HG03064 (cell line): ENCODE data around the gene FRMD3.

ENCODE experiments used
- ATAC-seq: cut with Tn5 transposase; IDR thresholded peaks from one replicate; pipeline ENCODE4 v1.9.1; 2021; ENCODE audit warnings: low read depth; ENCODE audit not compliant: unreplicated experiment

FRMD3 gene

DNA sequence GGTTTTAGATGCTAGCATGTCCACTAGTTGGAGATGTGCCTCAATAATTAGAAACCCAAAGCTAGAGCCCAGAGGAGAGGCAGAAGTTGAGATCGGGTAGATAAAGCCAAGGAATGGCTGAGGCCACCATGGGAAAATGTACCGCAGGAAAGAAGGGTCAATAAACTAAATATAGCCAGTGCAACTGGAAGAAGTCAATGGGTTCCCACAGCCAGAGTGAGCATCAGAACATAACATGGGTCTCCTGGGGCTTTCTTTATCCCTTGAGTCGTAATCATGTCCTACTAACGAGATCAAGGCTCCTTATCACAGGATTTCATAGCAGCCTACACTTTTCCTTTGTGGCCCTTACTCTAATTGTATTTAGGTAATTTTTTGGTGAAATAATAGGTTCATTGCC lies 61.7 kb downstream of the FRMD3 start:
- ATAC-seq: no peak

DNA sequence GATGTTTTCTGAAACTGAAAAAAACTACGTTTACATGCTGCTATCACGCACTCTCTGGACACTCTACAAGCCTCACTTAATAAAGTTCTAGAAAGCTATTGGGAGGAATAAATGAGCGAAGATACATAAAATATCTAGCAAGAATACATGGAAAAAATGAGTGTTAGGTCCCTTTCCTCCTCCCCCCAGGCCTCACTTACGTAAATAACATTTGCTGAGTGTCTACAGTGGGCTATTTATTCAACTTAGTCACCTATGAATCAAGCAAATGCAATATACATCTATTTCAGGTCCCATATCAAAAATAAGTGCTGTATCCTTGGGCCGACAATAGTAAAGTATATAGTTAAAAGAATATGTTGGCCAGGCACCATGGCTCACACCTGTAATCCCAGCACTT lies 62.5 kb downstream of the FRMD3 start:
- no peak for ATAC-seq

DNA sequence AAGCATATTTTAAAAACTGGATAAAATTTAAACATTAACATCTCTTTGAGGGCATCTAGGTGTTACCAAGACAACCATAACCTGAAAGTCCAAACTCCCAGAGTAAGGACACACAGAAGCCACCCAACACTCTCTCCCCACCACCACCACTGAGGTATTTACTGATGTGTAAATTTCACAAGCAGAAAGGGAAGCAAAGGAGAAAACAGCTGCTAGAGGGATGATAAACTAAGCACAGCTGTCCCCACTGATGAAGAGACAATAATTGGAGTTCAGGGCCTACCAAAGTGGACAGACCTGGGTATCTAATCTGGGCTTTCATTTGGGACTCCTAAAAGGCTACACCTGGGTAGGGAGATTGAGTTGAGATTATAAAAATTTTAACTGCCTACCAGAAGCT lies 63.6 kb downstream of the FRMD3 start:
- ATAC-seq: no peak

DNA sequence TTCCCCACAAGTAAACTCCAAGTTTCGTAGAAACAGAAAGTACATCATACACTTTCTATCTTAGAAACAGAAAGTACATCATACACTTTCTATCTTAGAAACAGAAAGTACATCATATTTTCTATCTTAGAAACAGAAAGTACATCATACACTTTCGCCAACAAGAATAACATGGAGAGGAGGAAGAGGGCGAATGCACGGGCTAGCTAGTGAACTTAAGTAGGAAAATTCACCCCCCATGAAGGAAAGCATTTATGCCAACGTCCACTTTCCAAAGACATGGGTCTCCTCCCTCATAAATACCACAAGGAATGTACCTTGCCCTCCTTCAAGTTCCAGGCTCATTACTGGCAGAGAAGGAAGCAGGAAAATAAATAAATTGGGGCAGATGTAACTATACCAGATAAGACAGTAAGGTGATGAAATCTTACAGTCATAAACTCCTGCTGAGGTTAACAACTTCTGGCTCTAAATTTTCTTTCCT lies 64.7 kb downstream of the FRMD3 start:
- peak; percentile 93 for ATAC-seq

DNA sequence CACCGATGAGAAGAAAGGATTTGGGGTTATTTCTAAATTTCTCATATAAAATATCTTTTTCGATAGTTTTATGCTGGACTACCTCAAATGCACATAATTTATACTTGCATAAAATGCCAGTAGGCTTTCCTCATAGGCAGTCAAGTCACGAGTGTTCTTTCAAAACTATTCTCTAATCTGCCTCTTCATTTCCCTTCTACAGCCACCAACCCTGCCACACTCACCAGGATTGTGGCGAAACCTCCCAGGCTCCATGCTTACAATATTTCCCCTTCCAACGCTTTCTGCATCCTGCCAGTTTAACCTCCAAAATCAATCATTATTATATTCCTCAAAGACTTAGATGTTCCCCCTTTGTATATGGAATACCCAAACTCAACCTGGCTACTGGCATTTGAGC lies 65.4 kb downstream of the FRMD3 start:
- ATAC-seq: no peak

DNA sequence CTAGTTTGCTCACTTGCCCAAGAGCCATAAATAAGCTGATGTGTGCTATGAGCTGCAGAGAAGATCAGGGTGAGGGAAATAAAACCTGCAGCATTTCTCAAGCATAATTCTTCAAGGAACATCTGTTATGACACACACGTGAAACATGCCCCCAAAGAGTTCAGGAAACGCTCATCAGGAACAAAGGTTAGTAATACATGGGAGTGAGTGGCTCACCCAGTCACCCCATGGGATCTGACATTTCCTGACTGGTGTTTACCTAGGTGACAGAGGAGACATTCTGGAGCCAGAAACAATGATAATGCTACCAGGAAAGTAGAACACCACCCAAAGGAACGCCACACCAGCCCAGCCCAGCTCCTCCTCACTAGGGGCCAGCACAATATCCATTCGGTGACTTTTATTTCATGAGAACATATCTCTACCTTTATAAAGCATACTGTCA lies 66.0 kb downstream of the FRMD3 start:
- no peak for ATAC-seq

DNA sequence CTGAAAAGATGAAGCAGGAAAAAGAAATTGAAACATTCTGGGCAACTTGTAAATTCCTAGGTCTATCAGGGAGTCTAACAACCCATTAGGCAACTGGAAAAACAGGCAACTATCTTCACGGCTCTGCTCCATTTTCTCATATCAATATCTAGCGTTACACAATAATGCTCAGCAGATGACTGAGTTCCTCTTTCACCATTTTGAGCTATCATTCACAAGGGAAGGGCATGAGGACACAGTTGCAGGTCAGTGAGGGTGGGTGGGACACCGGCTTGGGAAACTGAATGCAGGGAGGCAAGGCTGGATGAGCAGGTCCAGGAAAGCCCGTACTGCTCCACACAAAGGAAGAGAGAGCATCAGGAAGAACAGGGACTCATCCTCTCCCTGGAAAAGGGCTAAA lies 67.0 kb downstream of the FRMD3 start:
- ATAC-seq: no peak

DNA sequence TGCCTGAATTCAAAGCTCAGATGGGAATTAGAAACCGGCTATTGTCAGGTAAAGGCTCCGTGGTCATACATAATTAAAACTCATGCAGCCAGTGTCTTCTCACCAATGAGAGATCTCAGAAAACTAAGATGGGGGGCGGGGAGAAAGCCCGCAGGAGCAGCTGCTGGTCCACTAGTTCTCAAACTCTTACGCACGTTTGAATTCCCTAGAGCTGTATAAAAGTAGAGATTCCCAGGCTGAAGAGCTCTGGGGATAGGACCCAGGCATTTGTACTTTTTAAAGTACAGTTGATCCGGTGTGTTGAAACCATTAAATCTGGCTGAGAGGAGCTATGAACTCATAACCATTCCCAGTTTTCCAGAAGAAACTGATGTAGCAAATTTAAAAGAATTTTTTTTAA lies 68.5 kb downstream of the FRMD3 start:
- no peak for ATAC-seq

DNA sequence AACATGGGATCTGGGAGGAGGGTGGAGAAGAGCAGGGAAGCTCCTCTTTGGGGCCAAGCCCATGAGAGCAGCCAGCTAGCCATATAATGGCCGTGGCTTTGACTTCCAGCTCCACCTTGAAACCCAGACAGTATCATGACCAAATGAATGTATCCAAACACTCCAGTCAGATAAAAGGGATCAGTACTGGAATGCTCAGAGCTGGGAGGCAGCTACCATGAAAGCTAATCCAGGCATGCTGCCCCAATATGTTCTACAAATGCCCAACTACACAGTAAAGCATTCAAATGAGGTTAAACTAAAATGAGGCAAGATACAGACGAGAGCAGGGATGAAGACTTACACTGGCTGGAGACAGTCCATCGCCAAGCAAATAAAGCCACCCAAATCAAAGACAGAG lies 69.4 kb downstream of the FRMD3 start:
- no peak for ATAC-seq

DNA sequence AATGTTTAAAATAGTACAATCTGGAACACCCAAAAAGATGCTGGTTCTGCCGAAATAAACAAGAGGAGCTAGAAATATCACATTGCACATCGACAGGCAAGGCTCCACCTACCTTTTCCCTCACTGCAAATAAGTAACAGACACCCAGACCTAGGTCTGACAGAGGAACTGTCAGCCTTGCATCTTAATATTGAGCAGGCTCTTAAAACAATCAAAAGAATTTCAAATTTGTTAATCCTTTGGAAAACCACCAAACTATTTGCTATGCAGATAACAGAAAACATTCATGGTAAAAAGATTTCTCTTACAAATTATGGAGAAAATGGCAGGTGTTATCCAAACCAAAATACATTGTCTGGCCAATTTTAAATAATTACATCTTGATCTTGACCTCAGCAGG lies 71.3 kb downstream of the FRMD3 start:
- no peak for ATAC-seq

DNA sequence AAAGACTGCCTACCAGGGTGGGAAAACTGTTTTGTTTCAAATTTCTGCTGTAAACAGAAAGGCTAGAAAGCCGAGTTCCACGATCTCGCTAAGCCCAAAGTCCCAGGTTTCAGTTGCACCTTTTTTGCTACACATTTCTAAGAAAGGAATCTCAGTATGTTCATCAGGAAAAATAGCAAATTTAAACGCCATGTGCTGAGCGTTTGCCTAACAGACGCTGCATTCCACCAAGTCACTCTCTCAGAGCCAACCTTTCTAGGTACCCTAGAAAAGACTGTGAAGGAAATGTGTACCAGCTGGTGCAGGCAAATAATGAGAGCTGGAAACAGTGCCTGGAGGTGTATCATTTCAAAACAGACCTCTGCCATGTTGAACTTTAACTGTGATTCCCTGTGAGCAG lies 71.8 kb downstream of the FRMD3 start:
- no peak for ATAC-seq

DNA sequence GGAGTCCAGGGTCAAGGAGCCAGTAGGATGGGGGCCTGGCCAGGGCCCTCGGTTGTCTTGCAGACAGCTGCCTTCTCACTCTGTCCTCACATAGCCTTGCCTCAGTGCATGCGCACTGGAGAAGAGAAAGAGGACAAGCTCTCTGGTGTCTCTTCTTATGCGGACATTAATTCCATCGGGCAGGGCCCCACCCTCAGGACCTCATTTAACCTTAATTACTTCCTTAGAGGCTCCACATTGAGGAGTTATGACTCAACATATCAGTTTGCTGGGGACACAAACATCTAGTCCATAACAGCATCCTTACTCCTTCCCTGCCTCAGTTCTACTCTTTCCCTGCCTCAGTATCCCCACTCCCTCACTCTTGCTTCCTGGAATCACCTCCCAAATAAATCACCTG lies 78.4 kb downstream of the FRMD3 start:
- no peak for ATAC-seq

DNA sequence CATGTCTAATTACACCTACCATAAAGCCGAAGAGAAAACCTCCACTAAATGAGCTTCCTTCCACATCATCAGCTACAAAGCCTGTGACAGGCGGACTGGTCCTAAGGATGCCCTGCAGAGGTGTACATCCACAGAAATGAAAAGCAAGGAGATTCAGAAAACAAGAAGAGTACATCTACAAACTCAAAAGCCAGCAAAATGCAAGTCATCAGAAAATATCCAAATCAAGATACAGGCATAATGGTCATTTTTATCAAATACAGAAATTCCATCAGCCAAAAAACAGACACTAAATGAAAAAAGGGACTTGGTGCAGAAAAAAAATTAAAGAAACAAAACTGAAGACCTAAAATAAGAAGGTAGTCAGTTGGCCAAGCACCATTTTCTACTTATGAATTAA lies 79.7 kb downstream of the FRMD3 start:
- ATAC-seq: no peak

DNA sequence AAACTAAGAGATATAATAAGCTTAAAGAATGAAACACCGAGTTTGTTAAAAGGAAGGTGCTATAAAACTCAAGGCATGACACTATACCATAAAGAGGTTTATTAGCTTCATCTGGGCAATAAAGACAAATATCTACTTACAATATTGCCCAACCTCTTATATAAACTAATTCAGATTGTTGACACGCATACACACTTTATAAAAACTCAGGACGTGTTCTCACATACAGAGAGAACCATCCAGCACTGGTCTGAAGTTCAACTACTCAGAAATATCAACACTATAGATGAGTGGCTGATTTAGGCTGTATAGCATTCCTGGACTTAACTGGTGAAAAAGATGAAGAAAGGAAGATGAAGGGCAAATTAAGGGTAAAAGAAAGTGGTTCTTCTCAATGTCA lies 81.2 kb downstream of the FRMD3 start:
- ATAC-seq: no peak

DNA sequence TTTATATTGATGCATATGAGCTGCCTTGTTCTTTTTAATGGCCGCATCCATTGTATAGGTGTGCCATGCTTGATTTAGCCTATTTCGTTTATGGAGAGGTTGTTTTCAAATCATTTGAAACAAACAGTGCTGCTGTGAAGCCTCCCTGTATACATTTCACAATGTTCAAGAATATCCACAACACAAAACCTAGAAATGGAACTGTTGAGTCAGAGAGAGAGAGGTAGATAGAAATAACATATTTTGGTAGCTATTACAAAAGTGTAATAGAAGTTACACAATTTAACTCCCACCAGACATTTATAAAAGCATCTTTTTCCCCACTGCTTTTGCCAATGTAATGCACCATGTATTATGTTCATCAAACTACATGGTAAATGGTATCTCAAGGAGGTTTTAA lies 82.0 kb downstream of the FRMD3 start:
- ATAC-seq: no peak

DNA sequence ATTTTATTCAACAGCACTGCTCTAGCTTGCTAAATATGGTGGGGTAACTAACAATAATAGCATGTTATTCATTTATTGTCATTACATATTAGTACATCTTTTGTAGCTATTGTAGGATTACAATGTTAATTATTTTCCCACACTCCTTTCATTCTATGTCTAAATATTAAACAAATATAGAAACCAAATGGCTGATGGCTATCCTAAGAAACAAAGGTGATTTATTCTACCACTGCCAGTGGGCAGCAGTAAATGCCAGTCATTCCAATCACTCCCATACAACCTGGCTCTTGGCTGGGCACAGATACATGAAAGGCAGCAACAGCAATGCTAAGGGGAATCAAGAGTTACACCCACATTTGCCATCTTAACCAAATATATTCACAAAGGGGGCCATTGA lies 84.1 kb downstream of the FRMD3 start:
- ATAC-seq: no peak

DNA sequence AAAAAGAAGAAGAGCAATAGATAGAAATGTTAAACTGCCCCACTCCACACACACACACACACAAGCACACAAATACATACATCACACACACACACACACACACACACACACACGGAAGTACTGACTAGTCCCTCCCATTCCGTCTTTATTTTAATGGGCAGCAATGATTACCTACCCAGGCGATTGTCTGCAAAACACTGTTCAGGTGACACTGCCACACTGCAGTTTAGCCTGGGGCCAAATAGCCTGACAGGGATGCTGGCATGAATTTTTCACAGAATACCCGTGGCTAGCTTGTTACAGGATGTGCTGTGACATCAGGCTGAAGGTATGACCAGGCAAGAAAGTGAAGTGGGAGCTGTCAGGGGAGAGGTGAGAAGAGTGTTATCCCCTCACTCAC lies 86.9 kb downstream of the FRMD3 start:
- ATAC-seq: no peak

DNA sequence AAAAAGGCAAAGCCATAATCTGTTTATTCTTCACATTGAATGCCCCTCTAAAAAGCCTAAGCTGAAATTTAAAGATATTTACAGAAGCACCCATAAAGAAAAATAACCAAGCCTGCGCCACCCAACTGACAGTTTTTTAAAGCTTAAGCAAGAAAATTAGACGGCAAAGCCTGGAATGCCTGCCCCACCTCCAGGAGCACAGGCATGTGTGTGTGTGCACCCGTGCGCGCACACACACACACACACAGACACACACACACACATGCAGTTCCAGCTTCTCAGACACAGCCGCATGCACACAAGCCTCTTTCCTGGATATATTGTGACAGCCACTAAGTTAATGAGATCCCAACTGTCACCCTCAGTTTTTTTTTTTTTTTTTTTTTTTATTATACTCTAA lies 88.2 kb downstream of the FRMD3 start:
- ATAC-seq: no peak

DNA sequence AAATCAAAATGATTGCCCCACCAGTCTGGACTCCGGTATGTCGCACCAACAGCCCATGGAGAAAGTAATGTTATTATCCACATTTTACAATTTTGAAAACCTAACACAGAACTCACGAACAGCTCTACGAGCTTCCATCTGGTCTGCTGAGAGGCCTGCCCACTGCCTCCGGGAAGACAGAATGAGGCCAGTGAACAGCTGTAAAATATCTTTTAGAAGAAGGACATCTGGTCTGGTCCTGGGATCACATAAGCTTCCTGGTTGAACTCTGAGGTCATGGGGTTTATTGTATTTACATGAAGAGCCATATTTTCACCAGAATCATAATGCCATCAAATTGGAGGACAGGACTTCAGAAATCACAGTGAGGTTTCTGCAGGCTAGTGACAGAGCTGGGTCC lies 89.0 kb downstream of the FRMD3 start:
- no peak for ATAC-seq

DNA sequence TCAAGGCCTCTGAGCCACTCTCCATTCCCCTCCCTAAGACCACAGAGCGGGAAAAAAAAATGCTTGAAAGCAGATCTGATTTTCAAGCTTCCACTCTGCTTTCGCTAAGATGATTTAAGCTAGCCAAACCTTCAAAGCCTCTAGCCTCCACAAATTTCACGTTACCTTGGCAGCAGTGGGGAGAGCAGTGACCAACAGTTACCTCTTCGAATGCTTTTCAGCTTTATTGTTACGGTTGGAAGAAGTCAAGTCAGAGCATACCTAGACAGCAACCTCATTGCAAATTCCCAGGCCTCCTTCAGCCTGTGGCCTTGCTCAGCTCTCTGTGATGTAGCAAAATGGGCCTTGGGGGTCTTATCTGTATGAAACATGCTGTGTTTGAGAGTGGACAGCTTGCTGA lies 89.6 kb downstream of the FRMD3 start:
- ATAC-seq: no peak

DNA sequence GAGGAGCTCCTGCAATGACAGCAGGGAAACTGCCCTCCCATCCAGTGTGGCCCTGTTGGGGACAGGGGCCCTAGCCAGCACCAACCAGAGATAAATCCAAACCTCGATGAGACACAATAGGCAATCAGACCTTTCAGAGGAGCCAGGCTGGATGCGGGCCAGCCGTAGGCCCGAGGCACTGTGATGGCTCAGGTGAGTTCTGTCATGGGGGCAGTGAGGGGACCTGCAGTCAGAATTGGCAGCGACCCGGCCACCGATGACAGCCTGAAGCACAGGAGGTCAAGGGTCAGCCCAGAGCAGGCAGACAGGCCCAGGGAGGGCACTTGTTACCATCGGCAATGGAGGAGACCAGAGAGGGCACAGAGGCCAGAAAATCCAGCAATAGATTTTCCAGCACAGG lies 90.8 kb downstream of the FRMD3 start:
- ATAC-seq: no peak

DNA sequence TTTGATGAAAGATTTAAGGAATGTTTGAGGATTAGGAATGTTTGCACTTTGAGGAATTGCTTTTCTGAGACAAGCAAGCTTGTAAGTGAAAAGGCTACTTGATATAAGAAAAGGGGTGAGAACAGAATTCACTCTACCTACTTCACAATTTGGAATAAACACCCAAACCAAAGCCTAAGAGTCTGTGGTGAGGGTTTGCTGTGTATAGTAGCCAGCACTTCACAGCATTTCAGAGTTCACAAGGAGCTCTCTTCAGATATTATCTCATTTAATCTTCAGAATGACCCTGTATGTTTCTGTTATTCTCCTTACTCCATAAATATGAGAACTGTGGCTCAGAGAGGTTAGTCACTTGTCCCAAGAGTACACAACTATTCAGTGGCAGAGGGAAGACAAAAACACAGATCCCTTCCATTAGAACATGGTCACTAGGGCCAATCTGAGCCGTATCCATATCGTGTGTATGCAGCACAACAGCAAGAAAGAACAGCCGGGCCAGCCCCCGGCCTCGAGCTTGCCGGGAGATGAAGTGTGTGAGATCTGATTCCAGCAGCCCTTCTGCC lies 92.4 kb downstream of the FRMD3 start:
- no peak for ATAC-seq

DNA sequence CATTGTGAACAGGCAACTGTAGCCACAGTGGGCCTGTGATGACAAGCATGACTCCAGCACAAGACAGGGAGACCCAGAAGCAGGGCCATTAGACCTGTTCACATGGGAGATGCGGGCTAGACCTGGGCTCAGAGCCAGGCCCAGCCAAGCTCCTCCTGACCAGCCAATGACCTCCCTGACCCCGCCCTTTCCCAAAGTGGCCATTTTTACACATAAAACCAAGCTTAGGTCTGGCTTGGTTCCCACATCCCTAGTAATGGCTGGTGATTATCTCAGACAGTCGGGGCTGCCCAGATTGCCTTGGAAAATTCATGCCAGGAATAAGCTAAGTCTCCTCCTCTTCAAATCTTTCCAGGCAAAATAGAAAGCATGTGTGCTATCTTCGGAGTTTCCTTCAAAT lies 94.1 kb downstream of the FRMD3 start:
- ATAC-seq: no peak
